A549 (cell line): ENCODE measurements around the gene MTCL1. TPM values are rescaled to one million over a fixed set of nuclear protein-coding genes. Genes with fewer than 3 reads are reported as not detected.

Experiments used
- ATAC-seq, 2 experiments: fragments of 200-7000 bp in 1 of 2; fragments of >200 bp in 1 of 2; cut with Nextera tagmentation in 1 of 2; cut with Tn5 transposase in 1 of 2; 3 replicates each; pipeline versions ENCODE4 v1.8.0 to v1.9.1; 2018 to 2020; ENCODE audit warnings: mild to moderate bottlenecking in 1 of 2, moderate library complexity in 1 of 2
- CTCF ChIA-PET: fragments of 300-600 bp; sonication (Branson Sonifier 250); formaldehyde crosslinking; extraction: SDS; loops from one replicate; lab custom pipeline; 2021; ENCODE audit warnings: antibody characterized with exemption, inconsistent platforms; lab: Yijun Ruan, JAX
- POLR2A ChIA-PET: fragments of 350-600 bp; formaldehyde crosslinking; extraction: SDS; loops from one replicate; lab custom pipeline; 2021; ENCODE audit warnings: antibody characterized with exemption, inconsistent platforms; lab: Yijun Ruan, JAX
- DNase-seq, 2 experiments: peaks; one replicate each; pipeline versions ENCODE4 v3.0.0 to v3.0.0-alpha.2; 2011 to 2016; ENCODE audit warnings: low read depth in 1 of 2, low spot score in 1 of 2
- FAIRE-seq: peaks from 2 replicates; lab custom pipeline; 2011; peaks lifted over from hg19 to GRCh38; lab: Jason Lieb, UNC
- H3K27ac ChIP-seq, 2 experiments: fragments of >200 bp; sonication (Bioruptor Twin); formaldehyde crosslinking; 3 replicates each; pipeline ENCODE4 v1.5.1; 2016 to 2017
- H3K4me1 ChIP-seq: fragments of >200 bp; sonication (Bioruptor Twin); formaldehyde crosslinking; 3 replicates; pipeline ENCODE4 v1.6.1; 2016
- H3K4me2 ChIP-seq: fragments of >200 bp; sonication (Bioruptor Twin); formaldehyde crosslinking; 3 replicates; pipeline ENCODE4 v1.6.1; 2016
- H3K4me3 ChIP-seq: fragments of >200 bp; sonication (Bioruptor Twin); formaldehyde crosslinking; 3 replicates; pipeline ENCODE4 v1.5.1; 2016
- H3K9me3 ChIP-seq: fragments of >200 bp; sonication (Bioruptor Twin); formaldehyde crosslinking; 3 replicates; pipeline ENCODE4 v1.6.1; 2016
- ATOH8 ChIP-seq: fragments of 250-450 bp; sonication (Bioruptor Pico); IDR thresholded peaks from 2 replicates; pipeline ENCODE4 v1.5.0; 2020; ENCODE audit warnings: low read depth, mild to moderate bottlenecking, moderate library complexity
- CBX2 ChIP-seq: fragments of 200-600 bp; sonication (generic); IDR thresholded peaks from 2 replicates; pipeline ENCODE4 v1.6.1; 2016; ENCODE audit warnings: low read depth, mild to moderate bottlenecking, borderline replicate concordance
- CEBPB ChIP-seq, 2 experiments: fragments of >200 bp in 1 of 2; sonication (Bioruptor Twin) in 1 of 2; formaldehyde crosslinking in 1 of 2; IDR thresholded peaks; 2 replicates each; pipeline ENCODE4 v1.6.1; 2012 to 2016
- CHD2 ChIP-seq: fragments of 150-350 bp; IDR thresholded peaks from 2 replicates; pipeline ENCODE4 v1.6.1; 2014; ENCODE audit warnings: low read length; ENCODE audit not compliant: partially characterized antibody
- CTCF ChIP-seq: fragments of >200 bp; sonication (Bioruptor Twin); formaldehyde crosslinking; IDR thresholded peaks from 3 replicates; pipeline ENCODE4 v1.5.1; 2016
- EHF ChIP-seq: fragments of 250-450 bp; sonication (Bioruptor Pico); IDR thresholded peaks from 2 replicates; pipeline ENCODE4 v1.5.0; 2020; ENCODE audit warnings: mild to moderate bottlenecking
- EP300 ChIP-seq, 2 experiments: fragments of >200 bp; sonication (Bioruptor Twin); formaldehyde crosslinking; IDR thresholded peaks; 2 replicates in 1 of 2; 3 replicates in 1 of 2; pipeline ENCODE4 v1.6.1; 2016 to 2017
- ESRRA ChIP-seq: fragments of 150-350 bp; IDR thresholded peaks from 2 replicates; pipeline ENCODE4 v1.6.1; 2014; ENCODE audit warnings: mild to moderate bottlenecking, low read length, borderline replicate concordance
- FOSB ChIP-seq: fragments of 250-450 bp; sonication (Bioruptor Pico); IDR thresholded peaks from 2 replicates; pipeline ENCODE4 v1.5.0; 2020; ENCODE audit warnings: mild to moderate bottlenecking, moderate library complexity
- FOSL2 ChIP-seq, 2 experiments: fragments of 450-650 bp in 1 of 2; fragments of >200 bp in 1 of 2; sonication (Bioruptor Twin) in 1 of 2; formaldehyde crosslinking; IDR thresholded peaks; 2 replicates each; pipeline versions ENCODE4 v1.5.0 to v1.6.1; 2016 to 2020; ENCODE audit warnings: mild to moderate bottlenecking in 1 of 2, moderate library complexity in 1 of 2
- HDAC2 ChIP-seq: fragments of 200-600 bp; sonication (generic); IDR thresholded peaks from 2 replicates; pipeline ENCODE4 v1.6.1; 2016
- HEYL ChIP-seq: fragments of 250-450 bp; sonication (Bioruptor Pico); IDR thresholded peaks from 2 replicates; pipeline ENCODE4 v1.8.0; 2021; ENCODE audit warnings: mild to moderate bottlenecking, moderate library complexity
- HMGXB4 ChIP-seq: fragments of 250-450 bp; sonication (Bioruptor Pico); IDR thresholded peaks from 2 replicates; pipeline ENCODE4 v1.5.0; 2021; ENCODE audit warnings: mild to moderate bottlenecking, moderate library complexity, borderline replicate concordance
- HOXA7 ChIP-seq: fragments of 250-450 bp; sonication (Bioruptor Pico); IDR thresholded peaks from 2 replicates; pipeline ENCODE4 v1.5.0; 2020; ENCODE audit warnings: mild to moderate bottlenecking, moderate library complexity
- KDM1A ChIP-seq: fragments of 200-600 bp; sonication (generic); IDR thresholded peaks from 2 replicates; pipeline ENCODE4 v1.6.1; 2016; ENCODE audit warnings: low read depth, mild to moderate bottlenecking
- MAFK ChIP-seq: fragments of 450-650 bp; IDR thresholded peaks from 2 replicates; pipeline ENCODE4 v1.6.1; 2014; ENCODE audit not compliant: partially characterized antibody
- MAZ ChIP-seq: fragments of 150-350 bp; IDR thresholded peaks from 2 replicates; pipeline ENCODE4 v1.6.1; 2014; ENCODE audit warnings: antibody characterized with exemption, low read depth, low read length, borderline replicate concordance
- NFE2L2 ChIP-seq: fragments of 150-350 bp; conservative IDR thresholded peaks from 2 replicates; pipeline ENCODE4 v1.6.1; 2014; ENCODE audit warnings: low read length
- PHF8 ChIP-seq: fragments of 200-600 bp; sonication (generic); IDR thresholded peaks from 2 replicates; pipeline ENCODE4 v1.6.1; 2016; ENCODE audit warnings: low read depth, mild to moderate bottlenecking, antibody characterized with exemption, moderate library complexity, borderline replicate concordance
- RAD21 ChIP-seq, 2 experiments: fragments of >200 bp in 1 of 2; sonication (Bioruptor Twin) in 1 of 2; formaldehyde crosslinking in 1 of 2; IDR thresholded peaks in 1 of 2; conservative IDR thresholded peaks in 1 of 2; 2 replicates in 1 of 2; 3 replicates in 1 of 2; pipeline ENCODE4 v1.6.1; 2012 to 2018; ENCODE audit warnings: inconsistent platforms in 1 of 2
- RFX5 ChIP-seq: fragments of 450-650 bp; IDR thresholded peaks from 2 replicates; pipeline ENCODE4 v1.7.1; 2014; ENCODE audit warnings: antibody characterized with exemption, mild to moderate bottlenecking, moderate library complexity
- SREBF2 ChIP-seq: fragments of 450-650 bp; IDR thresholded peaks from 2 replicates; pipeline ENCODE4 v1.6.1; 2014; ENCODE audit warnings: mild to moderate bottlenecking, moderate library complexity
- TP53 ChIP-seq: fragments of 250-450 bp; sonication (Bioruptor Pico); IDR thresholded peaks from 2 replicates; pipeline ENCODE4 v1.5.0; 2021; ENCODE audit warnings: mild to moderate bottlenecking, moderate library complexity
- ZFP36 ChIP-seq: fragments of 450-650 bp; IDR thresholded peaks from 2 replicates; pipeline ENCODE4 v1.6.1; 2014; ENCODE audit warnings: borderline replicate concordance; ENCODE audit not compliant: partially characterized antibody
- WGBS: methylation state at CpG from one replicate; pipeline ENCODE4 v1.1.6; 2017; ENCODE audit errors: missing lambda C conversion rate; 5-methylcytosine and 5-hydroxymethylcytosine counted together
- polyA plus RNA-seq, 4 experiments: library from polyadenylated mRNA; depleted of rRNA in 3 of 4; stranded (reverse); fragments of >200 nt; fragmentation: RNase III in 1 of 4; extraction: RNeasy Plus Mini Kit Qiagen cat#74134 plus additional on column Dnase treatment in 1 of 4; gene quantifications; 2 replicates in 3 of 4; 3 replicates in 1 of 4; pipeline ENCODE4 v1.2.3, GENCODE V29; 2011 to 2017
- TF ChIP-seq, protein P1 (sequence below): IDR thresholded peaks from 2 replicates; pipeline ENCODE4 v1.6.1; 2012

The MTCL1 gene
- polyA plus RNA-seq, 2 of the 4 experiments (the other 2 are of a cell fraction) = 44.4 to 49.6 TPM

DNA sequence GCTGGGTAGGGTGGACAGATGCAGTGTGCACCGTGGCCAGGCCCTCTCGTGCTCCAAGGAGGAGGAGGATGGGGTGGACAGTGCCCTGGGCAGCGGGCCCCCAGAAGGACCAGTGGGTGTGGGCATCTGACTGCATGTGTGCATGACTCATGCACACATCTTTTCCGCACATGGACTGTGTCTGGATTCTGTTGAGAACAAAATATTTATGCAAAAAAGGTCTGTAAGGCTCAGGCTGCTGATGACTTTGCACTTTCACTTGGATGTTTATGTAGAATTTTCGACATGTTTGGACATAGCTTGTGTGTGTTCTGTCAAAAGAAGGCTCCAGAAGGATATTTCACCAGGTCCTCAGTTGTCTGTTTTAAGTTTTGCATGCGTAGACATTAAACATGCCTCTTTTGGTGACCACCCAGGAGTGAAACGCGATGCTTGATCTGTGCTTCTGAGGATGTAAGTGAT, 45.6 kb downstream of the MTCL1 start:
- 72% methylated on average over 6 of the region's 8 CpGs for WGBS
- ChIA-PET CTCF (interaction anchor here (1.6 kb wide), 1 partner anchor 10 kb away, joined by 7 read pairs; no protein-coding TSS in a partner anchor), POLR2A (no interaction called here)
- peaks cover 79% of the 10 kb centered on the region for H3K4me1 ChIP-seq
- ATAC-seq (peak in 1 of 2 experiments; percentile 20; a peak in 2 of 6 replicates), FAIRE-seq (no peak), DNase-seq (peak in 1 of 2 experiments; percentile 29)
- no peak overlapping the region for H3K4me3 ChIP-seq
- H3K9me3 ChIP-seq = no peaks in the 10 kb centered on the region
- H3K27ac ChIP-seq = peak overlapping the region; percentile 49 to 84
- TF ChIP-seq MAZ = no peak
- TF ChIP-seq MAFK = peak; percentile 67
- TF ChIP-seq, protein P1, sequence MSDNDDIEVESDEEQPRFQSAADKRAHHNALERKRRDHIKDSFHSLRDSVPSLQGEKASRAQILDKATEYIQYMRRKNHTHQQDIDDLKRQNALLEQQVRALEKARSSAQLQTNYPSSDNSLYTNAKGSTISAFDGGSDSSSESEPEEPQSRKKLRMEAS = peak; percentile 21; the same call in 1 of the 2 replicates
- 0 out of 2 replicates have a peak, but pooled peaks have one; percentile 15 for TF ChIP-seq FOSL2 (IDR thresholded peaks at IDR 0.05)
- peak; percentile 70 for TF ChIP-seq FOSL2 (CRISPR knock-in tag; IDR thresholded peaks at IDR 0.05)
- TF ChIP-seq HDAC2 = no peak
- peak overlapping the region; percentile 38; the same call in 2 of the 3 replicates for H3K4me2 ChIP-seq

- FAIRE-seq (no peak), ATAC-seq (no peak), DNase-seq (no peak)
- WGBS = 85% methylated on average over 9 of the region's 9 CpGs
- CTCF ChIA-PET = interaction anchor here (0.7 kb wide), 1 partner anchor 9 kb away, joined by 3 read pairs; no protein-coding TSS in a partner anchor
- Histone ChIP-seq H3K4me2 (0 out of 3 replicates have a peak overlapping the region, but pooled peaks have one; percentile 12), H3K4me1 (peaks cover 75% of the 10 kb centered on the region), H3K4me3 (no peak overlapping the region), H3K27ac (peak overlapping the region; percentile 49 to 84; a peak in 5 of 6 replicates), H3K9me3 (no peaks in the 10 kb centered on the region)
- POLR2A ChIA-PET = no interaction called here
- TF ChIP-seq HOXA7 (CRISPR knock-in tag) (no peak), ZFP36 (no peak), FOSL2 (IDR thresholded peaks at IDR 0.05) (no peak), FOSL2 (CRISPR knock-in tag; IDR thresholded peaks at IDR 0.05) (no peak), HMGXB4 (CRISPR knock-in tag) (no peak), TP53 (no peak), MAFK (no peak), SREBF2 (no peak), EP300 (IDR thresholded peaks at IDR 0.05) (no peak), PHF8 (no peak), ATOH8 (CRISPR knock-in tag) (no peak), ESRRA (no peak), CBX2 (no peak), HDAC2 (no peak), EHF (CRISPR knock-in tag) (no peak), RFX5 (no peak), RAD21 (conservative IDR thresholded peaks at IDR 0.05 in 1 of 2, IDR thresholded peaks at IDR 0.05 in 1 of 2) (no peak), HEYL (CRISPR knock-in tag) (no peak)
Measured at GRCh38 chr18:8751692-8752091, 46.3 kb downstream of the MTCL1 start.

GRCh38 chr18:8752329-8752728, 47.0 kb downstream of the MTCL1 start:
- Histone ChIP-seq H3K4me1 (peaks cover 74% of the 10 kb centered on the region), H3K4me2 (no peak overlapping the region), H3K9me3 (no peaks in the 10 kb centered on the region), H3K4me3 (no peak overlapping the region), H3K27ac (peak overlapping the region in 1 of 2 experiments; percentile 58; a peak in 3 of 6 replicates)
- no peak for TF ChIP-seq CHD2
- no peak for TF ChIP-seq ESRRA
- no peak for TF ChIP-seq HOXA7 (CRISPR knock-in tag)
- no peak for TF ChIP-seq FOSB (CRISPR knock-in tag)
- TF ChIP-seq CEBPB (IDR thresholded peaks at IDR 0.05) = no peak
- no peak for TF ChIP-seq TP53
- TF ChIP-seq KDM1A = no peak
- TF ChIP-seq CTCF = no peak
- TF ChIP-seq EHF (CRISPR knock-in tag) = no peak
- no peak for TF ChIP-seq NFE2L2
- TF ChIP-seq CBX2 = no peak
- ChIA-PET CTCF (interaction anchor here (0.7 kb wide), 1 partner anchor 10 kb away, joined by 3 read pairs; no protein-coding TSS in a partner anchor), POLR2A (no interaction called here)
- DNase-seq = no peak
- no peak for FAIRE-seq
- 0% methylated on average over 1 of the region's 1 CpG for WGBS
- ATAC-seq = no peak
